H1 (cell line): ENCODE data around the gene DPYSL3. TPM values are rescaled to one million over a fixed set of nuclear protein-coding genes. Genes with fewer than 3 reads are reported as not detected.

Source experiments
- CTCF ChIA-PET: fragments of 300-600 bp; sonication (Branson Sonifier 250); formaldehyde crosslinking; loops from one replicate; lab custom pipeline; 2021; ENCODE audit not compliant: partially characterized antibody; lab: Charles Lee
- POLR2A ChIA-PET: fragments of 300-600 bp; sonication (Branson Sonifier 250); formaldehyde crosslinking; loops from one replicate; lab custom pipeline; 2021; ENCODE audit warnings: inconsistent platforms; ENCODE audit not compliant: partially characterized antibody; lab: Charles Lee
- DNase-seq, 2 experiments: peaks; one replicate each; pipeline versions ENCODE4 v3.0.0 to v3.0.0-alpha.2; 2010 to 2022; ENCODE audit warnings: low spot score in 2 of 2, low read depth in 1 of 2, mixed read lengths in 1 of 2
- FAIRE-seq: peaks from 2 replicates; lab custom pipeline; 2011; peaks lifted over from hg19 to GRCh38; lab: Jason Lieb, UNC
- H2AFZ ChIP-seq: 2 replicates; pipeline ENCODE4 v1.8.1; 2012; ENCODE audit warnings: low read length, inconsistent platforms
- H2AK5ac ChIP-seq: 2 replicates; pipeline ENCODE4 v1.6.1; 2013; ENCODE audit warnings: low read depth, low read length
- H2BK120ac ChIP-seq: replicated peaks from 2 replicates; pipeline ENCODE3; 2013; ENCODE audit warnings: low read depth, low read length, inconsistent platforms
- H2BK12ac ChIP-seq: 2 replicates; pipeline ENCODE4 v1.6.1; 2013; ENCODE audit warnings: low read depth, low read length
- H2BK15ac ChIP-seq: 2 replicates; pipeline ENCODE4 v1.6.1; 2013; ENCODE audit warnings: low read length
- H2BK20ac ChIP-seq: 2 replicates; pipeline ENCODE4 v1.6.1; 2013; ENCODE audit warnings: low read length
- H2BK5ac ChIP-seq: 2 replicates; pipeline ENCODE4 v1.6.1; 2013; ENCODE audit warnings: low read depth, low read length
- H3K14ac ChIP-seq: 2 replicates; pipeline ENCODE4 v1.6.1; 2013; ENCODE audit warnings: inconsistent platforms; ENCODE audit not compliant: insufficient read length
- H3K18ac ChIP-seq: 2 replicates; pipeline ENCODE4 v1.6.1; 2013; ENCODE audit warnings: low read length; ENCODE audit errors: extremely low read depth
- H3K23ac ChIP-seq: 2 replicates; pipeline ENCODE4 v1.6.1; 2013; ENCODE audit warnings: inconsistent platforms; ENCODE audit not compliant: insufficient read length
- H3K23me2 ChIP-seq: 2 replicates; pipeline ENCODE4 v1.6.1; 2013; ENCODE audit warnings: low read depth, low read length
- H3K27ac ChIP-seq: 2 replicates; pipeline ENCODE4 v1.6.1; 2011; ENCODE audit warnings: low read depth, low read length, inconsistent platforms
- H3K27me3 ChIP-seq, 4 experiments: replicated peaks in 1 of 4; 1 replicate in 1 of 4; 2 replicates in 3 of 4; pipeline versions ENCODE4 v1.6.1 to v1.8.1; 2011 to 2013; ENCODE audit warnings: low read length in 3 of 4, mild to moderate bottlenecking in 3 of 4, inconsistent platforms in 2 of 4, mixed read lengths in 2 of 4, moderate library complexity in 1 of 4; ENCODE audit not compliant: control insufficient read depth in 3 of 4, insufficient read depth in 3 of 4; ENCODE audit errors: extremely low read depth in 1 of 4
- H3K36me3 ChIP-seq, 4 experiments: 2 replicates each; pipeline versions ENCODE4 v1.6.1 to v1.8.1; 2011 to 2013; ENCODE audit warnings: mild to moderate bottlenecking in 4 of 4, low read length in 3 of 4, moderate library complexity in 2 of 4, control low read depth in 1 of 4, inconsistent platforms in 1 of 4; ENCODE audit not compliant: insufficient read depth in 4 of 4, control insufficient read depth in 2 of 4
- H3K4ac ChIP-seq: replicated peaks from 2 replicates; pipeline ENCODE3; 2013; ENCODE audit warnings: low read length, low read depth, mixed read lengths, inconsistent platforms; ENCODE audit not compliant: insufficient read length
- H3K4me1 ChIP-seq, 4 experiments: replicated peaks in 1 of 4; 1 replicate in 1 of 4; 2 replicates in 3 of 4; pipeline versions ENCODE4 v1.6.1 to v1.8.1; 2011 to 2013; ENCODE audit warnings: low read length in 3 of 4, inconsistent platforms in 2 of 4, mixed read lengths in 1 of 4; ENCODE audit not compliant: insufficient read depth in 4 of 4, control insufficient read depth in 3 of 4
- H3K4me2 ChIP-seq, 2 experiments: 2 replicates each; pipeline versions ENCODE4 v1.6.1 to v1.8.1; 2011 to 2013; ENCODE audit warnings: low read depth in 2 of 2, low read length in 2 of 2, control low read depth in 1 of 2, inconsistent platforms in 1 of 2, mild to moderate bottlenecking in 1 of 2; ENCODE audit not compliant: insufficient read depth in 1 of 2
- H3K4me3 ChIP-seq, 4 experiments: fragments of 200-600, 300-600 bp in 1 of 4; sonication (generic), shearing (Covaris generic), sonication (Bioruptor Twin) in 1 of 4; 2 replicates each; pipeline versions ENCODE4 v1.5.1 to v1.8.1; 2011 to 2016; ENCODE audit warnings: low read length in 4 of 4, low read depth in 3 of 4, control low read depth in 2 of 4, inconsistent platforms in 2 of 4, mild to moderate bottlenecking in 2 of 4, mixed read lengths in 1 of 4, moderate library complexity in 1 of 4; ENCODE audit not compliant: insufficient read depth in 2 of 4; ENCODE audit errors: extremely low read depth in 1 of 4
- H3K56ac ChIP-seq: replicated peaks from 2 replicates; pipeline ENCODE3; 2013; ENCODE audit warnings: low read depth, mild to moderate bottlenecking, mixed read lengths, low read length, inconsistent platforms; ENCODE audit not compliant: insufficient read length
- H3K79me1 ChIP-seq: 2 replicates; pipeline ENCODE4 v1.6.1; 2013; ENCODE audit warnings: low read depth, low read length, control low read depth
- H3K79me2 ChIP-seq, 2 experiments: 2 replicates each; pipeline versions ENCODE4 v1.6.1 to v1.8.1; 2012 to 2013; ENCODE audit warnings: low read length in 2 of 2, mild to moderate bottlenecking in 2 of 2, inconsistent platforms in 1 of 2; ENCODE audit not compliant: insufficient read depth in 2 of 2, control insufficient read depth in 1 of 2
- H3K9ac ChIP-seq, 4 experiments: replicated peaks in 1 of 4; 1 replicate in 1 of 4; 2 replicates in 3 of 4; pipeline versions ENCODE4 v1.6.1 to v1.8.1; 2011 to 2013; ENCODE audit warnings: low read depth in 3 of 4, low read length in 3 of 4, control low read depth in 2 of 4, mild to moderate bottlenecking in 2 of 4, moderate library complexity in 2 of 4, inconsistent platforms in 1 of 4; ENCODE audit errors: extremely low read depth in 1 of 4
- H3K9me3 ChIP-seq, 2 experiments: 2 replicates each; pipeline versions ENCODE4 v1.6.1 to v1.8.1; 2012 to 2013; ENCODE audit warnings: mild to moderate bottlenecking in 2 of 2, moderate library complexity in 2 of 2, control low read depth in 1 of 2, inconsistent platforms in 1 of 2, low read depth in 1 of 2, low read length in 1 of 2, mixed read lengths in 1 of 2; ENCODE audit not compliant: insufficient read depth in 2 of 2
- H4K20me1 ChIP-seq, 2 experiments: replicated peaks in 1 of 2; 2 replicates each; pipeline versions ENCODE3 to v1.8.1; 2011 to 2013; ENCODE audit warnings: inconsistent platforms in 2 of 2, low read length in 2 of 2, mild to moderate bottlenecking in 1 of 2; ENCODE audit not compliant: insufficient read depth in 2 of 2, control insufficient read depth in 1 of 2
- H4K5ac ChIP-seq: 2 replicates; pipeline ENCODE4 v1.6.1; 2013; ENCODE audit warnings: low read length, low read depth, mixed read lengths, inconsistent platforms; ENCODE audit not compliant: insufficient read length
- H4K8ac ChIP-seq: 2 replicates; pipeline ENCODE4 v1.8.0; 2013; ENCODE audit warnings: mild to moderate bottlenecking, moderate library complexity, low read length, inconsistent platforms; ENCODE audit not compliant: insufficient read depth; ENCODE audit errors: extremely low read depth
- H4K91ac ChIP-seq: replicated peaks from 2 replicates; pipeline ENCODE3; 2013; ENCODE audit warnings: low read length, mixed read lengths, inconsistent platforms; ENCODE audit not compliant: insufficient read length
- CEBPB ChIP-seq: IDR thresholded peaks from 2 replicates; pipeline ENCODE4 v1.6.1; 2012; ENCODE audit warnings: low read depth, low read length
- CTBP2 ChIP-seq: IDR thresholded peaks from 2 replicates; pipeline ENCODE4 v1.7.0; 2011; ENCODE audit warnings: borderline replicate concordance, mild to moderate bottlenecking, moderate library complexity, mixed read lengths, low read length; ENCODE audit not compliant: insufficient read depth, insufficient read length
- GABPA ChIP-seq: IDR thresholded peaks from 2 replicates; pipeline ENCODE4 v1.6.1; 2011; ENCODE audit warnings: mild to moderate bottlenecking, low read length, moderate library complexity, borderline replicate concordance; ENCODE audit not compliant: insufficient read depth
- JUN ChIP-seq: IDR thresholded peaks from 2 replicates; pipeline ENCODE4 v1.6.1; 2011; ENCODE audit warnings: low read depth, mild to moderate bottlenecking, improper control_type of control experiment, low read length
- JUND ChIP-seq: IDR thresholded peaks from 2 replicates; pipeline ENCODE4 v1.6.1; 2011; ENCODE audit warnings: mild to moderate bottlenecking, improper control_type of control experiment, low read length
- NRF1 ChIP-seq: IDR thresholded peaks from 2 replicates; pipeline ENCODE4 v1.6.1; 2011; ENCODE audit warnings: mild to moderate bottlenecking, low read depth, low read length, improper control_type of control experiment
- PHF8 ChIP-seq: fragments of 200-600 bp; sonication (generic); conservative IDR thresholded peaks from 2 replicates; pipeline ENCODE4 v1.7.1; 2012; ENCODE audit warnings: low read depth, mild to moderate bottlenecking, inconsistent platforms, low read length, moderate library complexity
- RNF2 ChIP-seq: fragments of 200-900, 300-1000 bp; sonication (generic); IDR thresholded peaks from 2 replicates; pipeline ENCODE4 v1.7.1; 2016; ENCODE audit warnings: borderline replicate concordance, low read depth, mild to moderate bottlenecking, antibody characterized with exemption, low read length; ENCODE audit not compliant: poor library complexity, severe bottlenecking; ENCODE audit errors: missing control alignments
- RXRA ChIP-seq: IDR thresholded peaks from 2 replicates; pipeline ENCODE4 v1.6.1; 2011; ENCODE audit warnings: low read depth, mild to moderate bottlenecking, low read length, moderate library complexity; ENCODE audit not compliant: insufficient read depth
- SIN3A ChIP-seq, 2 experiments: IDR thresholded peaks in 1 of 2; conservative IDR thresholded peaks in 1 of 2; 2 replicates each; pipeline ENCODE4 v1.6.1; 2011 to 2012; ENCODE audit warnings: low read length in 2 of 2, improper control_type of control experiment in 1 of 2, low read depth in 1 of 2, mild to moderate bottlenecking in 1 of 2
- SIX5 ChIP-seq: IDR thresholded peaks from 2 replicates; pipeline ENCODE4 v1.6.1; 2011; ENCODE audit warnings: mild to moderate bottlenecking, low read depth, low read length
- SP4 ChIP-seq: IDR thresholded peaks from 2 replicates; pipeline ENCODE4 v1.6.1; 2012; ENCODE audit warnings: low read length, inconsistent platforms
- TAF1 ChIP-seq: IDR thresholded peaks from 2 replicates; pipeline ENCODE4 v1.6.1; 2011; ENCODE audit warnings: mild to moderate bottlenecking, low read depth, low read length
- WGBS, 2 experiments: shearing (Covaris generic) in 1 of 2; methylation state at CpG; one replicate each; pipeline versions ENCODE4 v1.1.6 to v1.1.7; 2013 to 2015; ENCODE audit warnings: low lambda C conversion rate in 2 of 2, mixed read lengths in 2 of 2, inconsistent platforms in 1 of 2, low coverage in 1 of 2, missing lambda C conversion rate in 1 of 2; ENCODE audit not compliant: insufficient replicate concordance in 2 of 2, insufficient coverage in 1 of 2, insufficient read length in 1 of 2; ENCODE audit errors: extremely low coverage in 1 of 2, missing lambda C conversion rate in 1 of 2; 5-methylcytosine and 5-hydroxymethylcytosine counted together
- polyA plus RNA-seq, 7 experiments: library from polyadenylated mRNA; depleted of rRNA in 3 of 7; stranded (reverse) in 5 of 7; unstranded in 2 of 7; fragments of >200 nt in 5 of 7; fragments of 200-250 nt in 2 of 7; gene quantifications; 1 replicate in 5 of 7; 2 replicates in 1 of 7; 4 replicates in 1 of 7; pipeline versions ENCODE4 v1.2.1 to v1.2.3, GENCODE V29; 2011 to 2013; ENCODE audit warnings: missing spikeins in 2 of 7, mixed read lengths in 2 of 7
- total RNA-seq: library from RNA; stranded (reverse); fragmentation: NEBNext Ultra II Directional; extraction: Animal tissue kit (Norgen Biotek cat#: 25700); gene quantifications from 2 replicates; pipeline ENCODE4 v1.2.1, GENCODE V29; 2021

DPYSL3 gene
- total and polyA plus RNA-seq, 2 of the 8 experiments (the other 6 are each of a cell fraction or from before 2014, with no cell fraction given) = 268 to 387 TPM

DNA sequence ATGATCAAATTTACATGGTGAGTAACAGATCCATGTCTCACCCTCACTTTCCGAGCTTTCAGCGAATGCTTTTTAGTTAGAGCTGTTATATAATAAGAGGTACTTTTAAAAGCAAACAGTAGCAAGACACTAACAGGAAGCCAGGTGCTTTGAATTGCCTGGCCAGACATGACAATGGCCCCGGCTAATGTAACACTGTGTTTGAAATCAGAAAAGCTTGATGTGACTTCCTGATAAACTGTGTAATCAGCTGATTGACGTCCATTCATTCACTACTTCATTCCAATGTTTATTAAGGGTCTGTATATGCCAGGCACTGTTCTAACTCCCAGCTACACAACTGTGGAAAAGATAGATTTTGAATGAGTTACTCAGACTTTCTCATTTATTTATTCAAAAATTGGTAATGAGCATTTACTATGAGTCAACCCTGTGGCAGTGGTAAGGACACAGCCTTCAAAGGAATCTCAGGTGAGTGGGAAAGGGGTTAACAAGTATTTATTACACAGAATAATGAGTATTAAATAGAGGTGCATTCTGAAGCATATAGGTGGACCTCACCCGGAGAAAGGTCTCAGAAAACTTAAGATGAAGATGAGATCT lies 26.6 kb downstream of the DPYSL3 start:
- Histone ChIP-seq H3K56ac (no peak overlapping the region), H3K23me2 (no peaks in the 10 kb centered on the region), H2BK20ac (no peak overlapping the region), H4K5ac (no peak overlapping the region), H3K18ac (no peak overlapping the region), H3K9ac (no peak overlapping the region), H3K9me3 (no peaks in the 10 kb centered on the region), H3K14ac (no peak overlapping the region), H2BK5ac (no peak overlapping the region), H3K36me3 (no peaks in the 10 kb centered on the region), H2AFZ (no peak overlapping the region), H3K79me2 (peaks cover 7 to 85% of the 10 kb centered on the region in 2 experiments; a peak in 3 of 4 replicates), H3K79me1 (peaks cover 2% of the 10 kb centered on the region; the same call in 1 of the 2 replicates), H2BK120ac (no peak overlapping the region), H2AK5ac (no peak overlapping the region), H4K91ac (no peak overlapping the region), H3K4me2 (no peak overlapping the region), H3K4ac (no peak overlapping the region), H2BK15ac (no peak overlapping the region), H3K27ac (no peak overlapping the region), H4K20me1 (no peaks in the 10 kb centered on the region), H2BK12ac (no peak overlapping the region), H4K8ac (no peak overlapping the region), H3K27me3 (no peaks in the 10 kb centered on the region), H3K4me3 (no peak overlapping the region), H3K4me1 (peaks cover 0 to 24% (median 18%) of the 10 kb centered on the region in 4 experiments; a peak in 5 of 7 replicates), H3K23ac (no peak overlapping the region)
- WGBS, 2 experiments = 76% methylated on average over 5 of the region's 5 CpGs; no CpG with 5 or more reads in 1 of the 2 experiments
- no peak for DNase-seq
- POLR2A ChIA-PET = interaction anchor here (0.7 to 1.4 kb wide), 4 partner anchors 13 to 94 kb away, joined by 3 to 4 read pairs (median 4); no protein-coding TSS in a partner anchor
- no peak for FAIRE-seq
- CTCF ChIA-PET = interaction anchor here (0.9 to 6.8 kb wide), 6 partner anchors 9 to 95 kb away, joined by 3 to 68 read pairs (median 18); partner anchors contain the start of gene DPYSL3
- TF ChIP-seq SP4 = no peak
- no peak for TF ChIP-seq GABPA
- TF ChIP-seq TAF1 = no peak
- no peak for TF ChIP-seq RNF2
- TF ChIP-seq JUND = no peak
- TF ChIP-seq CEBPB = no peak
- TF ChIP-seq RXRA = no peak
- TF ChIP-seq SIX5 = no peak
- TF ChIP-seq CTBP2 = no peak
- no peak for TF ChIP-seq PHF8
- TF ChIP-seq NRF1 = no peak
- TF ChIP-seq JUN = no peak
- TF ChIP-seq SIN3A (conservative IDR thresholded peaks at IDR 0.05 in 1 of 2, IDR thresholded peaks at IDR 0.05 in 1 of 2; ENCODE audit: low read depth in 1 of 2, low read length in 2 of 2) = no peak
